Stimulated activated CD4-positive, alpha-beta T cell treated with anti-CD3 and anti-CD28 coated beads, Interleukin-2, amount 100 ng/mL, for 24 hours (primary cell): ENCODE data around the gene ITGA1.
"Not testable (repeated sequence)": the region's sequence is repeated elsewhere in the genome, so short reads cannot be mapped to it uniquely, and the experiment has no call there.

Experiments used
- DNase-seq, 2 donors: peaks; one replicate each; pipeline ENCODE4 v3.0.0-alpha.2; 2020

Gene ITGA1

GRCh38 chr5:52802272-52802973, 14.7 kb downstream of the ITGA1 start:
- DNase-seq = no peak

- no peak for DNase-seq
Observed at GRCh38 chr5:52802974-52803336, 15.2 kb downstream of the ITGA1 start.

- DNase-seq = no peak
Observed at GRCh38 chr5:52804387-52804791, 16.7 kb downstream of the ITGA1 start.

- no peak for DNase-seq
Observed at GRCh38 chr5:52804981-52805380, 17.3 kb downstream of the ITGA1 start.

GRCh38 chr5:52805615-52806014, 17.9 kb downstream of the ITGA1 start:
- no peak for DNase-seq

GRCh38 chr5:52807037-52807436, 19.3 kb downstream of the ITGA1 start:
- DNase-seq = no peak

- DNase-seq = no peak
Observed at GRCh38 chr5:52807723-52808122, 20.0 kb downstream of the ITGA1 start.

- DNase-seq = no peak
Observed at GRCh38 chr5:52808316-52808901, 20.7 kb downstream of the ITGA1 start.

GRCh38 chr5:52809884-52810283, 22.2 kb downstream of the ITGA1 start:
- no peak for DNase-seq

GRCh38 chr5:52810426-52810825, 22.7 kb downstream of the ITGA1 start:
- no peak for DNase-seq

GRCh38 chr5:52811067-52811749, 23.5 kb downstream of the ITGA1 start:
- DNase-seq = no peak

GRCh38 chr5:52814352-52815148, 26.8 kb downstream of the ITGA1 start:
- no peak for DNase-seq

GRCh38 chr5:52817818-52818217, 30.1 kb downstream of the ITGA1 start:
- no peak for DNase-seq

- DNase-seq = no peak
Observed at GRCh38 chr5:52818360-52818759, 30.6 kb downstream of the ITGA1 start.

- not testable (repeated sequence) for DNase-seq
Observed at GRCh38 chr5:52818807-52819206, 31.1 kb downstream of the ITGA1 start.

GRCh38 chr5:52821901-52822300, 34.2 kb downstream of the ITGA1 start:
- no peak for DNase-seq

- DNase-seq = no peak
Observed at GRCh38 chr5:52822437-52822836, 34.7 kb downstream of the ITGA1 start.

GRCh38 chr5:52824827-52825226, 37.1 kb downstream of the ITGA1 start:
- no peak for DNase-seq

GRCh38 chr5:52825826-52826225, 38.1 kb downstream of the ITGA1 start:
- DNase-seq = no peak

GRCh38 chr5:52827815-52828214, 40.1 kb downstream of the ITGA1 start:
- no peak for DNase-seq

GRCh38 chr5:52829664-52830063, 41.9 kb downstream of the ITGA1 start:
- no peak for DNase-seq

GRCh38 chr5:52830650-52831049, 42.9 kb downstream of the ITGA1 start:
- DNase-seq = no peak

GRCh38 chr5:52831786-52832511, 44.2 kb downstream of the ITGA1 start:
- no peak for DNase-seq
